SK-N-SH (cell line): ENCODE measurements around the gene SHF.

Experiments used
- CTCF ChIP-seq: fragments of 200-600 bp; sonication (generic); IDR thresholded peaks from 2 replicates; pipeline ENCODE4 v1.6.1; 2017; ENCODE audit warnings: antibody characterized with exemption, mild to moderate bottlenecking, moderate library complexity
- NRF1 ChIP-seq: IDR thresholded peaks from 2 replicates; pipeline ENCODE4 v1.6.1; 2012; ENCODE audit warnings: low read depth, mild to moderate bottlenecking, low read length
- RAD21 ChIP-seq: IDR thresholded peaks from 2 replicates; pipeline ENCODE4 v1.6.1; 2012; ENCODE audit warnings: mild to moderate bottlenecking, low read length
- RCOR1 ChIP-seq: fragments of 150-350 bp; IDR thresholded peaks from 2 replicates; pipeline ENCODE4 v1.6.1; 2017; ENCODE audit warnings: antibody characterized with exemption, low read length
- REST ChIP-seq: IDR thresholded peaks from 2 replicates; pipeline ENCODE4 v1.6.1; 2012; ENCODE audit warnings: mild to moderate bottlenecking, low read depth, low read length, moderate library complexity
- RFX5 ChIP-seq: IDR thresholded peaks from 2 replicates; pipeline ENCODE4 v1.6.1; 2012; ENCODE audit warnings: mild to moderate bottlenecking, improper control_type of control experiment, low read length
- USF1 ChIP-seq: IDR thresholded peaks from 2 replicates; pipeline ENCODE4 v1.4.0; 2012; ENCODE audit warnings: low read depth, borderline replicate concordance

- TF ChIP-seq REST (no peak), CTCF (no peak), RAD21 (no peak), USF1 (no peak), NRF1 (no peak), RCOR1 (no peak), RFX5 (no peak)
Observed at GRCh38 chr15:45186771-45187577, 792 bp downstream of the SHF start.
